ENCODE measurements around the gene ZDHHC12. TPM values are rescaled to one million over a fixed set of nuclear protein-coding genes. Genes with fewer than 3 reads are reported as not detected.

Gene ZDHHC12
- total and polyA plus RNA-seq, 2 of the 13 experiments (the other 11 are each of a cell fraction or from before 2014, with no cell fraction given), result 25.4 to 28.0 TPM

- TF ChIP-seq ZBTB40 (IDR thresholded peaks at IDR 0.05) (no peak), ZBTB40 (CRISPR knock-in tag; IDR thresholded peaks at IDR 0.05) (peak; percentile 29; the same call in 1 of the 2 replicates), TOE1 (CRISPR knock-in tag; IDR thresholded peaks at IDR 0.05) (no peak), ZFP82 (CRISPR knock-in tag; IDR thresholded peaks at IDR 0.05; ENCODE audit: borderline replicate concordance) (peak; percentile 59; the same call in 1 of the 2 replicates), E2F2 (CRISPR knock-in tag; IDR thresholded peaks at IDR 0.05; ENCODE audit: borderline replicate concordance) (0 out of 2 replicates have a peak, but pooled peaks have one; percentile 22), ZUFSP (CRISPR knock-in tag; IDR thresholded peaks at IDR 0.05; ENCODE audit: borderline replicate concordance) (no peak), SALL1 (CRISPR knock-in tag; IDR thresholded peaks at IDR 0.05) (peak; percentile 38; the same call in 1 of the 2 replicates), SRF (IDR thresholded peaks at IDR 0.05; ENCODE audit: low read depth, low read length) (no peak), NCOA1 (CRISPR knock-in tag; IDR thresholded peaks at IDR 0.05) (peak; percentile 62; the same call in 1 of the 2 replicates), MAFG (CRISPR knock-in tag; IDR thresholded peaks at IDR 0.05) (no peak), AHDC1 (CRISPR knock-in tag; IDR thresholded peaks at IDR 0.05; ENCODE audit: borderline replicate concordance) (no peak), ZNF143 (CRISPR knock-in tag; IDR thresholded peaks at IDR 0.05) (no peak)
Measured at GRCh38 chr9:128702445-128702948, 21.4 kb downstream of the ZDHHC12 start, which contains the start of gene PKN3 (continued).

All from HepG2 (cell line).